ENCODE data around the gene LDLRAD4. TPM values are rescaled to one million over a fixed set of nuclear protein-coding genes. Genes with fewer than 3 reads are reported as not detected.

Gene LDLRAD4
- polyA plus RNA-seq, 1 experiment: not detected

DNA sequence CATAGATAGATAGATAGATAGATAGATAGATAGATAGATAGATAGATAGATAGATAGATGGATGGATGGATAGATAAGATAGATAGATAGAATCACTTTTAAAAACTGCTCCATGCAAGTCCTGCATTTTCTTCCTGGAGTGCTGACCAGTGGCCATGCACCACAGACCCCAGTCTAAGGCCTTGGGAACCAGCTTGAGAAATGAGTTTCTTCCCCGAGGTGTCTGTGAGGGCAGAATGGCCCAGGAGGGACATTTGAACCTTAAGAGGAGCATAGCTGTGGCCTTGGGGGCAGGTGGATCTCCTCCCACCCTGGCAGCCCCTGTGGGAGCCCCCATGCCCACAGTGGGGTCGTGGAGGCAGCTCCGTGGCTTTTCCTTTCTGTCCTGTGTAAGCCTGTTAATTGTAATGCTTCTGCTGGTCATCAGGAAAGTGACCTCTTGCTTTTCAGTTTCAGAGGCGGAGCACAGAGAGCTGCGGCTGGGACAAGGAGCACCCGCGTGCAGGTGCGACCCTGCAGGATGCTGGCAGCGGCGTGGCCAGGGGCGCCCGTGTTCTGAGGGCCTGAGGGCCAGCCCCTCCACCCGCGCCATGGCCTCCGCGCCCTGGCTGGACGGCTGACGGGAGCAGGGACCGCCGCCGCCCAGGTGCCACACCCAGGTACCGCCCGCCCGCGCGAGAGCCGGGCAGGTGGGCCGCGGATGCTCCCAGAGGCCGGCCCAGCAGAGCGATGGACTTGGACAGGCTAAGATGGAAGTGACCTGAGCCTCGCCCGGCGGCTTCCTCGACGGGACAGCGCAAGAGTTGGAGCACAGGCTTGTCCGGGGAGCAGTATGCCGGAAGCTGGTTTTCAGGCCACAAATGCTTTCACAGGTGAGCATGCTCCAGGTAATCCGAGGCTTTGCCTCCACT, 168.6 kb downstream of the LDLRAD4 start:
- H3K27ac ChIP-seq (ENCODE audit: low read depth, low read length): no peak overlapping the region
- POLR2A ChIA-PET: no interaction called here
- CTCF ChIA-PET: no interaction called here
- H3K4me3 ChIP-seq (ENCODE audit: low read depth, low read length): no peak overlapping the region
- TF ChIP-seq, protein P1, sequence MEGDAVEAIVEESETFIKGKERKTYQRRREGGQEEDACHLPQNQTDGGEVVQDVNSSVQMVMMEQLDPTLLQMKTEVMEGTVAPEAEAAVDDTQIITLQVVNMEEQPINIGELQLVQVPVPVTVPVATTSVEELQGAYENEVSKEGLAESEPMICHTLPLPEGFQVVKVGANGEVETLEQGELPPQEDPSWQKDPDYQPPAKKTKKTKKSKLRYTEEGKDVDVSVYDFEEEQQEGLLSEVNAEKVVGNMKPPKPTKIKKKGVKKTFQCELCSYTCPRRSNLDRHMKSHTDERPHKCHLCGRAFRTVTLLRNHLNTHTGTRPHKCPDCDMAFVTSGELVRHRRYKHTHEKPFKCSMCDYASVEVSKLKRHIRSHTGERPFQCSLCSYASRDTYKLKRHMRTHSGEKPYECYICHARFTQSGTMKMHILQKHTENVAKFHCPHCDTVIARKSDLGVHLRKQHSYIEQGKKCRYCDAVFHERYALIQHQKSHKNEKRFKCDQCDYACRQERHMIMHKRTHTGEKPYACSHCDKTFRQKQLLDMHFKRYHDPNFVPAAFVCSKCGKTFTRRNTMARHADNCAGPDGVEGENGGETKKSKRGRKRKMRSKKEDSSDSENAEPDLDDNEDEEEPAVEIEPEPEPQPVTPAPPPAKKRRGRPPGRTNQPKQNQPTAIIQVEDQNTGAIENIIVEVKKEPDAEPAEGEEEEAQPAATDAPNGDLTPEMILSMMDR (IDR thresholded peaks at IDR 0.05; ENCODE audit: low read depth, low read length): no peak
- no peak for DNase-seq (ENCODE audit: low read depth, low spot score)
- peaks cover 5% of the 10 kb centered on the region for H3K27me3 ChIP-seq (ENCODE audit: control insufficient read depth, insufficient read depth, low read length)
- H3K9me3 ChIP-seq (ENCODE audit: control insufficient read depth, insufficient read depth, low read length): no peaks in the 10 kb centered on the region

DNA sequence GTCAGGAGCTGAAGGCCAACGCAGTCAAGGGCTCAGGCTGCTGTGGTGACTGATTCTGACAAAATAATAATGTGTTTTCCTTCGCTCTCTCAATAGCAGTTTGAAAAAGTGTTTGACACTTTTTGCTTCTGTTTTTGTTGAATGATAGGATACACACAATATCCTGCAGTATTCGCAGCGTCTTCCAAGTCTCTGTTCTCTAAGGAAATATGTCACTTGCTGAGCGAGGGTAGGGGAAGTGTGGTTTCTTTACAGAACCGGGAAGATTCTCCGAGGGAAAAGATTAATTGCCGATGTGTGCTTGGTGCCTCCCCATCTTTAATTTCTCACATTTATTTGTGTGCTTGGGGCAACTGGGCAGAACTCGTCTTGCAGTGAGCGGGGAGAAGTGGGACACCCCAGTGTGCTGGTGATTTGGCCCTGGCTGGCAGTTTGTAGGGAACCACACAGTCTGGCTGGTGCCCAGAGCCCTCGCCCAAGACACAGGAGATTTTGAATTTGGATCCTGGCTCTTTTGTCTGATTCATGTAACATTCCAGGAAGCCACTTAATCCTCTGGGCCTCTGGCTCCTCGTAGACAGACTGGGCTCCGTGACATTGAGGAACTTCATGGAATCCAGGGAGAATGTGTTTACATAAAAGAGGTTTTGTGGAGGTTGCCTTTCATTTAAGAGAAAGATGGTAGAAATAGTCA, 169.4 kb downstream of the LDLRAD4 start:
- H3K4me3 ChIP-seq (ENCODE audit: low read depth, low read length): no peak overlapping the region

DNA sequence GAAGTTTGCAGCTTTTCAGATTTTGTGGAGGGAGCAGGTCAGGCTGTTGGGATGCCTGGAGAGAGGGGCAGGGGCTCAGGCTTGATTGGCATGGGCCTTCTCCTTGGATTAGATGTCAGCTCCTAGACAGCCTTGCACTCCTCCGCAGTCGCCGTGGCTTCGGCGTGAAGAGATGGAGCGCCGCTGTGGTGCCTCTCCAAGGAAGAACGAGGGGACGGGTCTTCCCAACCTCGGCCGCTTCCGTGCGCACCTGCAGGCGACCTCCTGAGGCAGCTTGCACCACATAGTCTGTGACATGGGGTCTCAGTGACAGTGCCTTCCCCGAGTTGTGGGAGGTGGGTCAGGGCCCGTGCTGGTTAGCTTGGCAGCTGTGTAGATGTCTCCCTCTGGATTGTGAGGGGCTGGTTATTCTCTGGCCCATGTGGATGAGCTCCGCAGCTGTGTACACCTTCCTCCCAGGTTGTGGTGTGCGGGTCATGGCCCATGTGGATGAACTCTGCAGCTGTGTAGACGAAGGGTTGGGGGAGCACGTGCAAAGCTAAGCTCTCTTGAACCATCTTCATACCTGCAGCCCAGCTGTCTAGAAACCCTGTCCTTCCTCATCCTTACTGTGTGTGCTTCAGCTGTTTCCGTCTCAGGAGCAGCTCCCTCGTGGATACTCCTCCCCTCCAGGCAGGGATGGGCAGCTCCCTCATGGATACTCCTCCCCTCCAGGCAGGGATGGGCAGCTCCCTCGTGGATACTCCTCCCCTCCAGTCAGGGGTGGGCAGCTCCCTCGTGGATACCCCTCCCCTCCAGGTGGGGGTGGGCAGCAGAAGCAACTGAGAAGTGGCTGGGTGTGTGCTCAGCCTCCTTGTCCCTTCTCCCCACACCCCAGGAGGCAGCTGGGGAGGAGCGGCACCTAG, 170.3 kb downstream of the LDLRAD4 start:
- no peaks in the 10 kb centered on the region for H3K9me3 ChIP-seq (ENCODE audit: control insufficient read depth, insufficient read depth, low read length)
- ChIA-PET POLR2A (no interaction called here), CTCF (no interaction called here)
- peaks cover 10% of the 10 kb centered on the region for H3K27me3 ChIP-seq (ENCODE audit: control insufficient read depth, insufficient read depth, low read length)
- TF ChIP-seq, protein P1 (IDR thresholded peaks at IDR 0.05; ENCODE audit: low read depth, low read length): no peak
- H3K27ac ChIP-seq (ENCODE audit: low read depth, low read length): no peak overlapping the region
- no peak for DNase-seq (ENCODE audit: low read depth, low spot score)
- H3K4me3 ChIP-seq (ENCODE audit: low read depth, low read length): no peak overlapping the region

More for the DNA sequence above, 169.4 kb downstream of the LDLRAD4 start:
- TF ChIP-seq, protein P1 (IDR thresholded peaks at IDR 0.05; ENCODE audit: low read depth, low read length): no peak
- Histone ChIP-seq H3K27ac (ENCODE audit: low read depth, low read length) (no peak overlapping the region), H3K27me3 (ENCODE audit: control insufficient read depth, insufficient read depth, low read length) (peaks cover 5% of the 10 kb centered on the region), H3K9me3 (ENCODE audit: control insufficient read depth, insufficient read depth, low read length) (no peaks in the 10 kb centered on the region)
- POLR2A ChIA-PET: no interaction called here
- DNase-seq (ENCODE audit: low read depth, low spot score): no peak
- CTCF ChIA-PET: no interaction called here

DNA sequence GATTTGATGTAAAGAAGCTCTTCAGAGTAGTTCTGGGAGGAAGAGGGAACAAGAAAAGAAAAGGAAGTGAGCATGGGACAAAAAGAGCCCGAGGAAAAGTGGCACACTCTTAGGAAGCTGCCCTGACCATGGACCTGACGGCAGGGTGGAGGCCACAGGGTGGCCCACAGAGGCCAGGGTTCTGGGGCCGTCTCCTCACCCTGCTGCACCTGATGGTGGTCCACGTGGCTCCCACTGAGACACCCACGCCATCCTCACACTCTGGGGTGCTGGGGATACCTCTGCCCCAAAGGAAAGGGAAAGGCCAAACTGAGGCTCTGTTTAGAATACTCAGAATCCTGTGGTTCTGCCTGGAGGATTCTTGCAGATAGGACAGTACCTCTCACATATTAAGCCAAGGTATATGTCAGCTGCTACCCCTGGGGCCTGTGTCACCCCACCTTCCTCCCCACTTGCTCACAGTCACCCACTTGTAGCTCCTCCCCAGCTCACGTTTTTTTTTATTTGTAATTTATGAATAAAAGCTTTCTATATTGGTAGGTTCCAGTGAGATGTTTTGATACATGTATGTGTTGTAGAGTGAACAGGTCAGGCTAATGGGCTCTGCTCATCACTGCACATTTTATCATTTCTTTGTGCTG, 171.1 kb downstream of the LDLRAD4 start:
- POLR2A ChIA-PET: no interaction called here
- no peak for DNase-seq (ENCODE audit: low read depth, low spot score)
- TF ChIP-seq, protein P1 (IDR thresholded peaks at IDR 0.05; ENCODE audit: low read depth, low read length): no peak
- Histone ChIP-seq H3K9me3 (ENCODE audit: control insufficient read depth, insufficient read depth, low read length) (no peaks in the 10 kb centered on the region), H3K27ac (ENCODE audit: low read depth, low read length) (no peak overlapping the region), H3K4me3 (ENCODE audit: low read depth, low read length) (no peak overlapping the region), H3K27me3 (ENCODE audit: control insufficient read depth, insufficient read depth, low read length) (peaks cover 10% of the 10 kb centered on the region)
- CTCF ChIA-PET: interaction anchor here (0.6 kb wide), 1 partner anchor 32 kb away, joined by 5 read pairs; no protein-coding TSS in a partner anchor
